Lower leg skin (tissue), 4 donors: ENCODE results near the gene PRPF6. TPM values are rescaled to one million over a fixed set of nuclear protein-coding genes. Genes with fewer than 3 reads are reported as not detected.

Experiments
- DNase-seq, 2 donors: peaks; one replicate each; pipeline ENCODE4 v3.0.0-alpha.2; 2019; ENCODE audit warnings: low spot score in 2 of 2
- H3K4me3 ChIP-seq: fragments of 200-600 bp; sonication (generic); 2 replicates; pipeline ENCODE4 v1.5.1; 2017; ENCODE audit warnings: mild to moderate bottlenecking, low read depth; ENCODE audit not compliant: poor library complexity, severe bottlenecking
- CTCF ChIP-seq, 3 donors: fragments of 450-650 bp; IDR thresholded peaks; one replicate each; pipeline ENCODE4 v1.5.1; 2016; ENCODE audit warnings: antibody characterized with exemption in 3 of 3, mild to moderate bottlenecking in 3 of 3, moderate library complexity in 2 of 3
- POLR2A ChIP-seq, 2 donors: fragments of 450-650 bp; IDR thresholded peaks; one replicate each; pipeline ENCODE4 v1.6.1; 2016 to 2017; ENCODE audit warnings: antibody characterized with exemption in 2 of 2, mild to moderate bottlenecking in 1 of 2, moderate library complexity in 1 of 2
- WGBS, 2 donors: methylation state at CpG; one replicate each; pipeline ENCODE4 v1.1.5; 2018; 5-methylcytosine and 5-hydroxymethylcytosine counted together
- intact Hi-C: fragments of 100-400 bp; cut with DNase I; formaldehyde crosslinking; loops from one replicate; pipeline ENCODE4 v1.15.0; 2023; ENCODE audit warnings: low total_unique reads
- total RNA-seq, 4 donors: library from RNA; depleted of rRNA; stranded (reverse); fragments of >200 nt; gene quantifications; one replicate each; pipeline ENCODE4 v1.1.0, GENCODE V29; 2016

Gene PRPF6
- total RNA-seq, 4 donors from 2014 or later: 66.8 to 88.3 (median 79.1) TPM

GRCh38 chr20:64039293-64040160, 58.6 kb downstream of the PRPF6 start:
- intact Hi-C loops: no loop called here
- no peak for DNase-seq
- 22 to 26% methylated on average over 16 to 17 of the region's 17 CpGs for WGBS, 2 donors
- TF ChIP-seq CTCF (IDR thresholded peaks at IDR 0.05) (no peak), POLR2A (IDR thresholded peaks at IDR 0.05) (no peak)
- H3K4me3 ChIP-seq: no peak overlapping the region

DNA sequence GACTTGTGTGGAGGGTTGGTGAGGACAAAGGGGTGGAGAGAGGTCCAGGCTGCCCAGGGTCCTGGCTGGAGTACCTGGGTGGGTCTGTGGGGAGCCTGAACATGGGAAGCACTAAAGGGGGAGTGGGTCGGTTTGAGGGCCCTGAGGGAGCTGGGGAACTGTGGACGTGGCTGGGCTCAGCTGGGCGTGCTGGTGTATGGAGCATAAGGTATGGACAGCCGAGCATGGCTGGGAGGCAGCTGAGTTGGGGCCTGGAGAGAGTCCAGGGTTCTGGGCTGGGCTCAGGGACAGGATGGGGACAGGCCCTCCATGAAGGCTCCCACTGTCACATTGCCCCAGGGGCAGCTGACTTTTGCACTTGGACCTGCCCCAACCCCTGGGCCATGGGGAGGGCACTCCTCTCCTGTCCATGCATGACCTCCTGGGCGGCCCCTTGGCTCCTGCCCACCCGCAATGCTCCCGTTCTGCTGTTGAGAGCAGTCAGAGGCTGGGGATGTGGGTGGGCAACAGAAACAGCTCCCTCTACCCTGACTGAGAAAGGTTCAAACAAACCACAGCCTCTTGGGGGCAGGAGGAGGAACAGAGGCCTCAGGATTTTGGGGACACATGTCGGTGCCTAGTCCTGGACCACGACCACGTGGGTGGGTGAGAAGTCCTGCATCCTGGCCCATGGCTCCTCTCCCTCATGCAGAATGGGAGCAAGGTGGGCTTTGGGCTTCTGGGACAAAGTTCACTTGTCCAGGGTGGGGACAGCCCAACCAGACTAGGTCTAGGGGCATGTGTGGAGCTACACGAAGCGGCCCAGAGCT, 59.5 kb downstream of the PRPF6 start:
- no peak for DNase-seq
- TF ChIP-seq CTCF (IDR thresholded peaks at IDR 0.05) (no peak), POLR2A (IDR thresholded peaks at IDR 0.05) (no peak)
- H3K4me3 ChIP-seq: no peak overlapping the region
- 68 to 72% methylated on average over 9 to 12 of the region's 12 CpGs for WGBS, 2 donors
- intact Hi-C loops: no loop called here

GRCh38 chr20:64041040-64041780, 60.3 kb downstream of the PRPF6 start:
- no peak overlapping the region for H3K4me3 ChIP-seq
- intact Hi-C loops: no loop called here
- 45 to 55% methylated on average over 14 to 15 of the region's 15 CpGs for WGBS, 2 donors
- DNase-seq: no peak
- no peak for TF ChIP-seq POLR2A (IDR thresholded peaks at IDR 0.05)

GRCh38 chr20:64041781-64042053, 60.8 kb downstream of the PRPF6 start:
- intact Hi-C loops: no loop called here
- no peak overlapping the region for H3K4me3 ChIP-seq
- no peak for DNase-seq
- 36 to 45% methylated on average over 11 of the region's 11 CpGs for WGBS, 2 donors
- TF ChIP-seq CTCF (IDR thresholded peaks at IDR 0.05) (no peak), POLR2A (IDR thresholded peaks at IDR 0.05) (no peak)

- intact Hi-C loops: no loop called here
- peak overlapping the region; percentile 5 for H3K4me3 ChIP-seq
- 10 to 29% methylated on average over 11 to 26 of the region's 55 CpGs for WGBS, 2 donors
- TF ChIP-seq POLR2A (IDR thresholded peaks at IDR 0.05) (no peak), CTCF (IDR thresholded peaks at IDR 0.05) (no peak)
- DNase-seq: no peak
Observed at GRCh38 chr20:64042054-64042781, 61.3 kb downstream of the PRPF6 start.
